Activated CD8-positive, alpha-beta T cell treated with anti-CD3 and anti-CD28 coated beads for 36 hours (primary cell): ENCODE measurements around the gene ACAP3. TPM values are rescaled to one million over a fixed set of nuclear protein-coding genes. Genes with fewer than 3 reads are reported as not detected.

ENCODE experiments used
- ATAC-seq: fragments of 200-7000 bp; cut with Tn5 transposase; one replicate; pipeline ENCODE4 v1.10.0; 2021; ENCODE audit warnings: mild to moderate bottlenecking, moderate library complexity
- CTCF ChIA-PET: fragments of 350-600 bp; sonication (Branson Sonifier 250); formaldehyde crosslinking; loops from one replicate; lab custom pipeline; 2021; ENCODE audit warnings: antibody characterized with exemption; lab: Charles Lee
- POLR2A ChIA-PET: fragments of 350-600 bp; sonication (Branson Sonifier 250); formaldehyde crosslinking; loops from one replicate; lab custom pipeline; 2021; ENCODE audit warnings: antibody characterized with exemption; lab: Charles Lee
- DNase-seq: peaks from one replicate; pipeline ENCODE4 v3.0.0-alpha.2; 2020
- H3K27ac Mint-ChIP-seq: one replicate; pipeline ENCODE4 v1.8.0; 2021; ENCODE audit warnings: mild to moderate bottlenecking, mixed read lengths
- H3K27me3 Mint-ChIP-seq: one replicate; pipeline ENCODE4 v1.8.0; 2021; ENCODE audit warnings: mixed read lengths
- H3K36me3 Mint-ChIP-seq: one replicate; pipeline ENCODE4 v1.8.0; 2021; ENCODE audit warnings: low read depth, mixed read lengths
- H3K4me1 Mint-ChIP-seq: one replicate; pipeline ENCODE4 v1.8.0; 2021; ENCODE audit warnings: low read depth, mixed read lengths
- H3K4me3 Mint-ChIP-seq: one replicate; pipeline ENCODE4 v1.8.0; 2021; ENCODE audit warnings: mild to moderate bottlenecking, moderate library complexity, mixed read lengths
- H3K9me3 Mint-ChIP-seq: one replicate; pipeline ENCODE4 v1.8.0; 2021; ENCODE audit warnings: mixed read lengths
- intact Hi-C: fragments of 100-400 bp; cut with micrococcal nuclease; formaldehyde crosslinking; loops from one replicate; pipeline ENCODE4 v1.10.0; 2022
- total RNA-seq, 2 experiments: library from RNA; stranded (reverse); gene quantifications; one replicate each; pipeline ENCODE4 v1.2.3, GENCODE V29; 2021
- TF ChIP-seq, protein P1 (sequence below): fragments of 200-600 bp; IDR thresholded peaks from one replicate; pipeline ENCODE4 v1.8.0; 2022; ENCODE audit warnings: antibody characterized with exemption, mild to moderate bottlenecking

Gene ACAP3
- total RNA-seq, 2 experiments from 2014 or later = 41.1 to 42.5 TPM

GRCh38 chr1:1346501-1346890, 38.8 kb upstream of the ACAP3 start:
- H3K27ac Mint-ChIP-seq = no peak overlapping the region
- CTCF ChIA-PET = interaction anchor here (0.8 to 1.1 kb wide), 2 partner anchors 26 to 32 kb away, joined by 3 to 4 read pairs; no protein-coding TSS in a partner anchor

DNA sequence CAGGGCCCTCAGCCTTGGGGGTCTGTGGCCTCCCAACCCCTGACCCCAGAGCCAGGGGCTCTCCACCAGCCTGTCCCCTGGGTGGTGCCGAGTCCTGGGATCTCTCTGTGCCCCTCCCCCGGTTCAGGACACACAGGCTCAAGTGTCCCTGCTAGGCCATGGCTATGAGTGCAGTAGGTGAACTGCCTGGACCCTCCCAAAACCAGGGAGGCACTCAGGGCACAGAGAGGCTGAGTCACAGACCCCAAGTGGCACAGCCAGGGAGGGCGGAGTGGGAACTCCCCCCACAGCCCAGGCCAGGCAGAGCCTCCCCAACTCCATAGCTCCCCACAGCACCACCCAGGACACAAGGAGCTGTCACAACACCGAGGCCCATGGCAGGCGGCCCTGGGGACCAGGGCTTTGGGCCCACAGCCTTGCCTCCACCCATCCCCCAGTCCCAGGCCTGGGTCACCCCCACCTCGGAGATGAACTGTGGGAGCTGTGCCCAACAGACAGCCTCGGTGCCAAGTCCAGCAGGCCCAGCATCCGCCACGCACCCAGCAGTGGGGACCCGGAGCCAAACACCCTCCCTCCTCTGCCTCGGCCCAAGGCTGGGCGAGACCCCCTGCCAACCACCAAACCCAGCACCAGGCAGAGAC, 38.2 kb upstream of the ACAP3 start:
- CTCF ChIA-PET = interaction anchor here (1.1 to 3.6 kb wide), 2 partner anchors 26 to 33 kb away, joined by 3 to 10 read pairs; no protein-coding TSS in a partner anchor
- Mint-ChIP-seq H3K9me3 (no peaks in the 10 kb centered on the region), H3K27ac (no peak overlapping the region), H3K4me1 (peaks cover 22% of the 10 kb centered on the region), H3K4me3 (no peak overlapping the region), H3K27me3 (no peaks in the 10 kb centered on the region), H3K36me3 (peaks cover 4% of the 10 kb centered on the region)
- TF ChIP-seq, protein P1, sequence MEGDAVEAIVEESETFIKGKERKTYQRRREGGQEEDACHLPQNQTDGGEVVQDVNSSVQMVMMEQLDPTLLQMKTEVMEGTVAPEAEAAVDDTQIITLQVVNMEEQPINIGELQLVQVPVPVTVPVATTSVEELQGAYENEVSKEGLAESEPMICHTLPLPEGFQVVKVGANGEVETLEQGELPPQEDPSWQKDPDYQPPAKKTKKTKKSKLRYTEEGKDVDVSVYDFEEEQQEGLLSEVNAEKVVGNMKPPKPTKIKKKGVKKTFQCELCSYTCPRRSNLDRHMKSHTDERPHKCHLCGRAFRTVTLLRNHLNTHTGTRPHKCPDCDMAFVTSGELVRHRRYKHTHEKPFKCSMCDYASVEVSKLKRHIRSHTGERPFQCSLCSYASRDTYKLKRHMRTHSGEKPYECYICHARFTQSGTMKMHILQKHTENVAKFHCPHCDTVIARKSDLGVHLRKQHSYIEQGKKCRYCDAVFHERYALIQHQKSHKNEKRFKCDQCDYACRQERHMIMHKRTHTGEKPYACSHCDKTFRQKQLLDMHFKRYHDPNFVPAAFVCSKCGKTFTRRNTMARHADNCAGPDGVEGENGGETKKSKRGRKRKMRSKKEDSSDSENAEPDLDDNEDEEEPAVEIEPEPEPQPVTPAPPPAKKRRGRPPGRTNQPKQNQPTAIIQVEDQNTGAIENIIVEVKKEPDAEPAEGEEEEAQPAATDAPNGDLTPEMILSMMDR = no peak
- POLR2A ChIA-PET = interaction anchor here (0.9 to 1.4 kb wide), 3 partner anchors 26 to 74 kb away, joined by 3 read pairs; no protein-coding TSS in a partner anchor
- intact Hi-C loops = no loop called here
- no peak for DNase-seq
- ATAC-seq = no peak

More at GRCh38 chr1:1346501-1346890, 38.8 kb upstream of the ACAP3 start:
- no peaks in the 10 kb centered on the region for H3K27me3 Mint-ChIP-seq
- DNase-seq (no peak), ATAC-seq (no peak)
- H3K36me3 Mint-ChIP-seq = no peaks in the 10 kb centered on the region
- H3K9me3 Mint-ChIP-seq = no peaks in the 10 kb centered on the region
- intact Hi-C loops = no loop called here
- H3K4me3 Mint-ChIP-seq = peak overlapping the region; percentile 78
- H3K4me1 Mint-ChIP-seq = peaks cover 22% of the 10 kb centered on the region
- TF ChIP-seq, protein P1 = no peak
- POLR2A ChIA-PET = interaction anchor here (1.3 to 1.4 kb wide), 2 partner anchors 25 to 75 kb away, joined by 3 read pairs; no protein-coding TSS in a partner anchor

GRCh38 chr1:1345384-1345783, 37.7 kb upstream of the ACAP3 start:
- TF ChIP-seq, protein P1 = no peak
- Mint-ChIP-seq H3K4me3 (no peak overlapping the region), H3K27ac (no peak overlapping the region), H3K4me1 (peaks cover 22% of the 10 kb centered on the region), H3K27me3 (no peaks in the 10 kb centered on the region), H3K36me3 (peaks cover 10% of the 10 kb centered on the region), H3K9me3 (no peaks in the 10 kb centered on the region)
- CTCF ChIA-PET = interaction anchor here (3.6 kb wide), 1 partner anchor 27 kb away, joined by 10 read pairs; no protein-coding TSS in a partner anchor
- POLR2A ChIA-PET = interaction anchor here (0.9 to 1.6 kb wide), 4 partner anchors 20 to 74 kb away, joined by 3 to 4 read pairs (median 3); no protein-coding TSS in a partner anchor
- ATAC-seq (no peak), DNase-seq (no peak)
- intact Hi-C loops = no loop called here

GRCh38 chr1:1344655-1345361, 37.1 kb upstream of the ACAP3 start:
- intact Hi-C loops = no loop called here
- no peaks in the 10 kb centered on the region for H3K27me3 Mint-ChIP-seq
- DNase-seq (peak; percentile 73), ATAC-seq (peak; percentile 50)
- CTCF ChIA-PET = interaction anchor here (3.6 kb wide), 1 partner anchor 27 kb away, joined by 10 read pairs; no protein-coding TSS in a partner anchor
- H3K4me3 Mint-ChIP-seq = no peak overlapping the region
- H3K36me3 Mint-ChIP-seq = peaks cover 11% of the 10 kb centered on the region
- H3K9me3 Mint-ChIP-seq = no peaks in the 10 kb centered on the region
- POLR2A ChIA-PET = interaction anchor here (1.3 to 1.6 kb wide), 3 partner anchors 19 to 73 kb away, joined by 3 to 4 read pairs (median 3); no protein-coding TSS in a partner anchor
- no peak overlapping the region for H3K27ac Mint-ChIP-seq
- TF ChIP-seq, protein P1 = no peak
- H3K4me1 Mint-ChIP-seq = peaks cover 22% of the 10 kb centered on the region
